ENCODE results near the gene CDKN2A.
A peak's percentile ranks its signal among the peaks of the same experiment; 100 is the strongest.

The CDKN2A gene

DNA sequence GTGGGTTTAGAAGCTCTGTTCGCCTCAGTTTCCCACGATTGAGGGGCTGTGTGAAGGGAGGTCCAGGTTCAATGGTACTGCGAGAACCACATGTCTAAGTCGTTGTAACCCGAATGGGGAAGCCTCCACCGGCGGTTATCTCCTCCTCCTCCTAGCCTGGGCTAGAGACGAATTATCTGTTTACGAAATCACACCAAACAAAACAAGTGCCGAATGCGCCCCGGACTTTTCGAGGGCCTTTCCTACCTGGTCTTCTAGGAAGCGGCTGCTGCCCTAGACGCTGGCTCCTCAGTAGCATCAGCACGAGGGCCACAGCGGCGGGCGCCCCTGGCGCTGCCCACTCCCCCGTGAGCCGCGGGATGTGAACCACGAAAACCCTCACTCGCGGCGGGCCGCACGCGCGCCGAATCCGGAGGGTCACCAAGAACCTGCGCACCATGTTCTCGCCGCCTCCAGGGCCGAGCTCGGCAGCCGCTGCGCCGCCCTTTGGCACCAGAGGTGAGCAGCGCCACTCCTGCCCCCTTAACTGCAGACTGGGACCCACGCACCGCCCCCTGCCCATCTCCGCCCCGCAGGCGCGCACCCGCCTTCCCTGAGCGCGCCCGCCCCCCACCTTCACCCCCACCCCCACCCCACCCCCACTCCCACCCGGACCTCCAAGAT, at the start of gene CDKN2A:
Gene CDKN2A (minus strand): TSS at position 500 of the 663 bp plus-strand sequence.
- DNase-seq, result peak; percentile 42

DNA sequence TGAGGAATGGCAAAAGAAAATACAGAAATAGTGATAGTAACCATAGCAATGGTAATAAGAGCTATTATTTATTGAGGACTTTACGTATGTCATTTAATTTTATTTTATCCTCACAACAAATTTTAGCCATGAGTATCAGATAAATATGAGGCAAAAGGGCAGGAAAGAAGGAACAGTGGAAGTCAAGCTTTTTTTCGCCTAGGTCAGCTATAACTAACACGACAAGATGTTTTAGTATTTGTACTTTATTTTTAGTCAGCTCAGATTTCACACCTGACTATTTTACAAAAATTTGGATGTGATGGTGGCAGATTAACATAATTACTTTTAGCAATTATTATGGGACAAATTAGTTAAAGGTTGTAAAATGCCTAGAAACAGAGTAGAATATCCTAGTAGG, 49.7 kb upstream of the CDKN2A start:
- no peak for DNase-seq

GRCh38 chr9:22041775-22042174, 47.6 kb upstream of the CDKN2A start:
- no peak for DNase-seq

GRCh38 chr9:22041344-22041743, 47.2 kb upstream of the CDKN2A start:
- no peak for DNase-seq

GRCh38 chr9:22040760-22041159, 46.6 kb upstream of the CDKN2A start:
- no peak for DNase-seq

- DNase-seq, result no peak
Observed at GRCh38 chr9:22039258-22039657, 45.1 kb upstream of the CDKN2A start.

- DNase-seq, result no peak
Observed at GRCh38 chr9:22037954-22038690, 43.9 kb upstream of the CDKN2A start.

GRCh38 chr9:22036866-22037626, 42.9 kb upstream of the CDKN2A start:
- no peak for DNase-seq

DNA sequence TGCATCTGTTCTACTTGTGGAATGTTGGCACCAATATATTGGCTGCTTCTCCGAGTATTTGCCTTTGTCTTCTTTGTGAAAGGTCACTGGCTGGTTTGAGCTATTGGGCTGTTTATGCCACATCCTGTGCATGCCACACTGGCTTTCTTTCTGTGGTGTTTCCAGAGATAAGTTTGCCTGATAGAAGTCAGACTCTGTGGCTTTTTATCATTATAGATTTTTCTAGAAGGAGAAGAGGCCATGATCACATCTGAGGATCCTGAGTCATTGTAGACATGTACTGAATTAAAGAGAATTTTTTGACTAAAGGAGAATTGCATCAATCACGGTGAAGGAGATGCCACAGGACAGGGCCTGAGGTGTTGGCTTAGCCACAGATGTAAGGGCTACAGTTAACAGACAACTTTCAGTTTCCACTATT, 41.4 kb upstream of the CDKN2A start:
- DNase-seq, result no peak

DNA sequence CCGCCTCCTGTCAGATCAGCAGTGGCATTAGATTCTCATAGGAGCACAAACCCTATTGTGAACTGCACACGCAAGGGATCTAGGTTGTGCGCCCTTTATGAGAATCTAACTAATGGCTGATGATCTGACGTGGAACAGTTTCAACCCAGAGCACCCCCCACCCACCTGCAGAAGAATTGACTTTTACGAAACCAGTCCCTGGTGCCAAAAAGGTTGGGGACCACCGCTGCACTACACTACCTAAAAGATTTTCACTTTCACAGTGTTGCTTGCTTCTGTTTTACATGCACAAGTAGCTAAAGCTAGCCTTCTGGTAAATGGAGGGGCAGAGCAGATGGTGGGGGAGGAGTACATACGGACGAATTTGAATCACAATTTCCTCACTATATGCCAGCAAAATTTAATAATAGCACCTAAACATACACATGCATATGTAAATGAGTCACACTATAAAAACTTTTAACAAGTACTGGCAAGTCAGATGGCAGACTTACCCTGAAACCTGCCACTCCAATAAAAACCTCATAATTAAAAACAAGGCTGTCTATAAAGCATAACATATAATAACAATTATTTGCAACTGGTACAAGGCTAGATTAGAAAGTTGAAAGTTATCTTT, 38.9 kb upstream of the CDKN2A start:
- no peak for DNase-seq

- no peak for DNase-seq
Observed at GRCh38 chr9:22031655-22032411, 37.6 kb upstream of the CDKN2A start.

DNA sequence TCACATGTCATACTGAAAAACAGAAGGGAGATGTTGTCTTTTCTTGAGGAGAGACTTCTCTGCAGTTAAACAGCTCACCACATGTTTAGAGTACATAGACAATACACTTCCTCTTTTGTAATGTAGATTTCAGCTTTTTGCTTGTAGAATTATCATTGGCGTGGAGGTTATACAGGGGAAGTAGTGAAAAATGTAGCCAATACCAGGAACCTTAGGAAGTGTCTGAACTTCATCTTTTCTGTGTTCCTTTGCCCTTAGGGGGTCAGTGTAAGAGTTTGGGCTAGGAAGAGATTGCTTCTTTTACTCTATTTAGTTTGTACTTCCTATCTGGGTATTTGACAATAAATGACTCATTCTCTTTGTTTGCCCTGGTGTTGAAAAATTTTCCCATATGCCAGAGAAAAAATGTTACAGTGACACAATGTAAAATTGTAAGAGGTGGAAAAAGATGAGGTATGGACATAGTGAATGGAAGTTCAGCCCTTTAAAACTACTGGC, 36.0 kb upstream of the CDKN2A start:
- DNase-seq, result no peak

DNA sequence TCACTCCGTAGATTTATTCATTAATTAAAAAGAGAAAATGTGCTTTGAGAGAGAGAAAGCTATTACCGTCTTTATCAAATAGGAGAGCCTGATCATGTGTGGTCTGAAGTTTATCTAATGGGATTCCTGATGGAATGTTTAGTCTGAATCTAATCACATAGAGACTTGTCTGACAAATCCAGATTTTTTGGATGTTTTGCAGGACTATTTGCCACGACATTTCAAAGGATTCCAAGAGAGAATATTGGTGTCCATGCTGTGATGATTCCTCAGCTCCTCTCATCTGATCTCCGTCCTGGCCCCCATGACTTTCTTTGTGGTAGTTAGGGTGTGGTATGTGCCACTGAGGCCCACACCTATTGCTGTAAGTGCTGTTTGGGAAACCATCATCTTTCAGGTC, 35.0 kb upstream of the CDKN2A start:
- DNase-seq, result no peak

- no peak for DNase-seq
Observed at GRCh38 chr9:22028394-22028793, 34.2 kb upstream of the CDKN2A start.

DNA sequence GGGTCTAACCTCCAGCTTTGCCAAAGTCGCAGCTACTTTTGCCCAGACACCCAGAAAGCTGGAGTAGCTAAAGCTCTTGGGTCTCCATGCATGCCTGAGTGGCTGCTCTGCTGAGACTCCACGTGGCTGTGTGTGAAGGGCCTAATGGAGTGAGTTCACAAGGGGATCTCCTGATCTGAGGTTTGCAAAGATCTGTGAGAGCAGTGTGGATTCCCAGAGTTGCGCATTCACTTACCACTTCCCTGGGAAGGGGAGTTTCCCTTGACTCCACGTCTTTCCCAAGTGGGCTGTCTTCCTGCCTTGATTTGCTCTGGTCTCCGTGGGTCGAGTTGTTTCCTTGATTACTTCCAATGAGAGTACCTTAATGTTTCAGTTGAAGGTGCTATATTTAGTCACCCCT, 32.5 kb upstream of the CDKN2A start:
- DNase-seq, result no peak

- DNase-seq, result no peak
Observed at GRCh38 chr9:22022396-22022795, 28.2 kb upstream of the CDKN2A start.

- DNase-seq, result no peak
Observed at GRCh38 chr9:22010866-22011625, 16.9 kb upstream of the CDKN2A start.

GRCh38 chr9:22009506-22009867, 15.3 kb upstream of the CDKN2A start:
- DNase-seq, result no peak

DNA sequence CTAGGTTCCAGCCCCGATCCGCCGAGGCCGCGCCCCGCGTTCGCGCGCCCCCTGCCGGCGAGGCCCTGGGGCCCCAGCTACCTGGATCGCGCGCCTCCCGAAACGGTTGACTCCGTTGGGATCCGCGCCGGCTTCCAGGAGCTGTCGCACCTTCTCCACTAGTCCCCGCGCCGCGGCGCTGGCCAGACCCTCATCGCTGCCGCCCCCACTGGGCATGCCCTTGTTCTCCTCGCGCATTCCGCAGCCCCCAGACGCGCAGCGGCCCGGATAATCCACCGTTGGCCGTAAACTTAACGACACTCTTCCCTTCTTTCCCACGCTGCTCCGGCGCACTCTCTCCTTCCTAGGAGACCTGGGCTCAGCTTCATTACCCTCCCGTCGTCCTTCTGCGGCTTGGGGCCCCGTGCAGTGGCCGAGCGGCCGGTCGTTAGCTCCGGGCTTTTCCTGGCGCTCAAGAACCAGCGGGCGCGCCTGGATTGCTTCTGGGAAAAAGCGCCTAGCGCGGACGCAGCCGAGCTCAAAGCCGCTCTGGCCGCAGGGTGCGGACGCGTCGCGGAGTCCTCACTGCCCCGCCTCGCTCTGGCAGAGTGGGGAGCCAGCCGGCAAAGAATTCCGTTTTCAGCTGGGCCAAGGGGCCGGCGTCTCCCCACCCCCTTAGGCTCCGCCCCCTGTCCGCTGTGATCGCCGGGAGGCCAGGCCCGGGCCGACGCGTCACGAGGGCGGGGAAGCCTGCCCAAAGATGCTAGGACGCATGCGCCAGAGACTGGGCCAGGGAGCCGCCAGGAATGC, 14.7 kb upstream of the CDKN2A start, which contains the start of gene CDKN2B:
Gene CDKN2B (minus strand): TSS at position 589 of the 789 bp plus-strand sequence. CDS start 352 bp downstream, at position 237.
- peak; percentile 62 for DNase-seq

GRCh38 chr9:22008384-22008716, 14.2 kb upstream of the CDKN2A start:
- DNase-seq, result no peak
